ENCODE data around the gene TNFRSF1B.
"Not testable (repeated sequence)": the region's sequence is repeated elsewhere in the genome, so short reads cannot be mapped to it uniquely, and the experiment has no call there.

Gene TNFRSF1B

GRCh38 chr1:12222700-12223099, 55.9 kb downstream of the TNFRSF1B start:
- DNase-seq (ENCODE audit: low spot score): not testable (repeated sequence)

- not testable (repeated sequence) for DNase-seq (ENCODE audit: low spot score)
These were observed 57.3 kb downstream of the TNFRSF1B start for GRCh38 chr1:12224092-12224491.

- no peak for DNase-seq (ENCODE audit: low spot score)
These were observed 62.2 kb downstream of the TNFRSF1B start for GRCh38 chr1:12228979-12229378.

GRCh38 chr1:12229386-12229834, 62.6 kb downstream of the TNFRSF1B start:
- no peak for DNase-seq (ENCODE audit: low spot score)

- peak; percentile 91 for DNase-seq (ENCODE audit: low spot score)
These were observed 63.2 kb downstream of the TNFRSF1B start, which contains the start of gene VPS13D for GRCh38 chr1:12229835-12230548. Gene VPS13D, plus strand, starts transcription at chr1:12230030. Its CDS starts 4,237 bp downstream, at chr1:12234267.

- peak; percentile 55 for DNase-seq (ENCODE audit: low spot score)
These were observed 63.9 kb downstream of the TNFRSF1B start for GRCh38 chr1:12230549-12231275.

- DNase-seq (ENCODE audit: low spot score): no peak
These were observed 64.4 kb downstream of the TNFRSF1B start for GRCh38 chr1:12231276-12231595.

- no peak for DNase-seq (ENCODE audit: low spot score)
These were observed 65.4 kb downstream of the TNFRSF1B start for GRCh38 chr1:12232221-12232620.

GRCh38 chr1:12244078-12244477, 77.3 kb downstream of the TNFRSF1B start:
- DNase-seq (ENCODE audit: low spot score): no peak

- DNase-seq (ENCODE audit: low spot score): no peak
These were observed 77.8 kb downstream of the TNFRSF1B start for GRCh38 chr1:12244585-12244984.

- DNase-seq (ENCODE audit: low spot score): no peak
These were observed 78.3 kb downstream of the TNFRSF1B start for GRCh38 chr1:12245116-12245515.

GRCh38 chr1:12245733-12246132, 78.9 kb downstream of the TNFRSF1B start:
- DNase-seq (ENCODE audit: low spot score): no peak

GRCh38 chr1:12246584-12246983, 79.8 kb downstream of the TNFRSF1B start:
- no peak for DNase-seq (ENCODE audit: low spot score)

GRCh38 chr1:12249181-12249580, 82.4 kb downstream of the TNFRSF1B start:
- DNase-seq (ENCODE audit: low spot score): no peak

GRCh38 chr1:12249748-12250147, 83.0 kb downstream of the TNFRSF1B start:
- DNase-seq (ENCODE audit: low spot score): no peak

- DNase-seq (ENCODE audit: low spot score): no peak
These were observed 84.7 kb downstream of the TNFRSF1B start for GRCh38 chr1:12251442-12251841.

GRCh38 chr1:12255913-12256312, 89.1 kb downstream of the TNFRSF1B start:
- DNase-seq (ENCODE audit: low spot score): no peak

- no peak for DNase-seq (ENCODE audit: low spot score)
These were observed 91.5 kb downstream of the TNFRSF1B start for GRCh38 chr1:12258272-12258671.

All from ecto neural progenitor cell (in vitro differentiated cells).